ENCODE measurements around the gene RARA.

The RARA gene

GRCh38 chr17:40323391-40324381 is 14.7 kb downstream of the RARA start:
- Histone ChIP-seq H3K4me3 (ENCODE audit: low read length, poor library complexity, severe bottlenecking) (peak overlapping the region; percentile 95), H3K27me3 (ENCODE audit: insufficient read depth, low read length, poor library complexity, severe bottlenecking) (no peaks in the 10 kb centered on the region), H3K9me2 (replicated peaks; ENCODE audit: low read depth, low read length) (no peaks in the 10 kb centered on the region), H4K20me1 (ENCODE audit: insufficient read depth, low read length, poor library complexity, severe bottlenecking) (peaks cover 48% of the 10 kb centered on the region), H2AFZ (ENCODE audit: low read length) (no peak overlapping the region), H3K4me1 (ENCODE audit: insufficient read depth, low read length, poor library complexity, severe bottlenecking) (peaks cover 87% of the 10 kb centered on the region), H3K36me3 (ENCODE audit: insufficient read depth, low read length) (no peaks in the 10 kb centered on the region), H3K79me2 (ENCODE audit: insufficient read depth, low read length) (peaks cover 91% of the 10 kb centered on the region), H3F3A (ENCODE audit: low read depth) (no peaks in the 10 kb centered on the region), H3K9ac (ENCODE audit: low read depth, low read length, poor library complexity, severe bottlenecking) (peak overlapping the region; percentile 82), H3K4me2 (ENCODE audit: low read depth, low read length, poor library complexity, severe bottlenecking) (peak overlapping the region; percentile 97), H3K9me3 (ENCODE audit: insufficient read depth, low read depth, low read length) (no peaks in the 10 kb centered on the region)
- TF ChIP-seq CTCF (conservative IDR thresholded peaks at IDR 0.05; ENCODE audit: low read length) (no peak), EZH2phosphoT487 (IDR thresholded peaks at IDR 0.05; ENCODE audit: borderline replicate concordance) (no peak)

- H3K9me2 ChIP-seq (replicated peaks; ENCODE audit: low read depth, low read length): no peaks in the 10 kb centered on the region
- H3K4me3 ChIP-seq (ENCODE audit: low read length, poor library complexity, severe bottlenecking): peak overlapping the region; percentile 39
- peaks cover 46% of the 10 kb centered on the region for H4K20me1 ChIP-seq (ENCODE audit: insufficient read depth, low read length, poor library complexity, severe bottlenecking)
- peaks cover 91% of the 10 kb centered on the region for H3K79me2 ChIP-seq (ENCODE audit: insufficient read depth, low read length)
- no peaks in the 10 kb centered on the region for H3K36me3 ChIP-seq (ENCODE audit: insufficient read depth, low read length)
- peak overlapping the region; percentile 51 for H3K9ac ChIP-seq (ENCODE audit: low read depth, low read length, poor library complexity, severe bottlenecking)
- H3K9me3 ChIP-seq (ENCODE audit: insufficient read depth, low read depth, low read length): no peaks in the 10 kb centered on the region
- no peaks in the 10 kb centered on the region for H3F3A ChIP-seq (ENCODE audit: low read depth)
- peaks cover 79% of the 10 kb centered on the region for H3K4me1 ChIP-seq (ENCODE audit: insufficient read depth, low read length, poor library complexity, severe bottlenecking)
- H3K4me2 ChIP-seq (ENCODE audit: low read depth, low read length, poor library complexity, severe bottlenecking): peak overlapping the region; percentile 64
- H2AFZ ChIP-seq (ENCODE audit: low read length): no peak overlapping the region
- TF ChIP-seq CTCF (conservative IDR thresholded peaks at IDR 0.05; ENCODE audit: low read length) (no peak), EZH2phosphoT487 (IDR thresholded peaks at IDR 0.05; ENCODE audit: borderline replicate concordance) (no peak)
- H3K27me3 ChIP-seq (ENCODE audit: insufficient read depth, low read length, poor library complexity, severe bottlenecking): no peaks in the 10 kb centered on the region
Observed at GRCh38 chr17:40325156-40326013, 16.4 kb downstream of the RARA start.

GRCh38 chr17:40326014-40326831 is 17.2 kb downstream of the RARA start:
- H3K9me3 ChIP-seq (ENCODE audit: insufficient read depth, low read depth, low read length): no peaks in the 10 kb centered on the region
- H3K4me3 ChIP-seq (ENCODE audit: low read length, poor library complexity, severe bottlenecking): peak overlapping the region; percentile 39
- TF ChIP-seq EZH2phosphoT487 (IDR thresholded peaks at IDR 0.05; ENCODE audit: borderline replicate concordance) (no peak), CTCF (conservative IDR thresholded peaks at IDR 0.05; ENCODE audit: low read length) (no peak)
- peaks cover 90% of the 10 kb centered on the region for H3K79me2 ChIP-seq (ENCODE audit: insufficient read depth, low read length)
- H3F3A ChIP-seq (ENCODE audit: low read depth): no peaks in the 10 kb centered on the region
- no peaks in the 10 kb centered on the region for H3K27me3 ChIP-seq (ENCODE audit: insufficient read depth, low read length, poor library complexity, severe bottlenecking)
- peaks cover 76% of the 10 kb centered on the region for H3K4me1 ChIP-seq (ENCODE audit: insufficient read depth, low read length, poor library complexity, severe bottlenecking)
- peak overlapping the region; percentile 64 for H3K4me2 ChIP-seq (ENCODE audit: low read depth, low read length, poor library complexity, severe bottlenecking)
- H3K9ac ChIP-seq (ENCODE audit: low read depth, low read length, poor library complexity, severe bottlenecking): peak overlapping the region; percentile 51
- H3K9me2 ChIP-seq (replicated peaks; ENCODE audit: low read depth, low read length): no peaks in the 10 kb centered on the region
- H4K20me1 ChIP-seq (ENCODE audit: insufficient read depth, low read length, poor library complexity, severe bottlenecking): peaks cover 48% of the 10 kb centered on the region
- peaks cover 4% of the 10 kb centered on the region; the same call in 1 of the 2 replicates for H3K36me3 ChIP-seq (ENCODE audit: insufficient read depth, low read length)
- no peak overlapping the region for H2AFZ ChIP-seq (ENCODE audit: low read length)
